OCI-LY3 (cell line): Measurements from ENCODE around the gene CEP85L.

Experiments
- H2AFZ ChIP-seq: fragments of 200-600, 300-600 bp; shearing (Covaris generic); 2 replicates; pipeline ENCODE4 v1.6.0; 2014; ENCODE audit warnings: antibody characterized with exemption, low read depth, low read length
- H3K27ac ChIP-seq: fragments of 200-600, 300-600 bp; sonication (generic); 2 replicates; pipeline ENCODE4 v1.5.1; 2014; ENCODE audit warnings: mild to moderate bottlenecking, low read length, moderate library complexity, mixed read lengths
- H3K27me3 ChIP-seq: fragments of 200-600, 300-600 bp; sonication (generic); 2 replicates; pipeline ENCODE4 v1.6.1; 2014; ENCODE audit warnings: low read depth, low read length, mixed read lengths
- H3K36me3 ChIP-seq: fragments of 200-600, 300-600 bp; sonication (generic); replicated peaks from 2 replicates; pipeline ENCODE3; 2014; ENCODE audit warnings: low read depth, low read length, mixed read lengths
- H3K4me1 ChIP-seq: fragments of 300-600, 200-600 bp; sonication (generic); 2 replicates; pipeline ENCODE4 v1.6.1; 2014; ENCODE audit warnings: low read length, mixed read lengths
- H3K4me2 ChIP-seq: fragments of 200-600, 300-600 bp; sonication (generic); 2 replicates; pipeline ENCODE4 v1.6.1; 2014; ENCODE audit warnings: low read length, mixed read lengths
- H3K4me3 ChIP-seq: fragments of 300-600, 200-600 bp; sonication (generic); 2 replicates; pipeline ENCODE4 v1.5.1; 2014; ENCODE audit warnings: antibody characterized with exemption, mild to moderate bottlenecking, low read length, moderate library complexity
- H3K79me2 ChIP-seq: fragments of 300-600, 200-600 bp; shearing (Covaris generic); 2 replicates; pipeline ENCODE4 v1.6.1; 2014; ENCODE audit warnings: mild to moderate bottlenecking, low read length, mixed read lengths
- H3K9ac ChIP-seq: fragments of 300-600, 200-600 bp; shearing (Covaris generic); 2 replicates; pipeline ENCODE4 v1.6.0; 2014; ENCODE audit warnings: mild to moderate bottlenecking, low read length, moderate library complexity
- H3K9me3 ChIP-seq: fragments of 200-600, 300-600 bp; shearing (Covaris generic); 2 replicates; pipeline ENCODE4 v1.6.1; 2014; ENCODE audit warnings: low read length, mixed read lengths; ENCODE audit not compliant: insufficient read depth
- H4K20me1 ChIP-seq: fragments of 200-600, 300-600 bp; sonication (generic); 2 replicates; pipeline ENCODE4 v1.6.1; 2016; ENCODE audit warnings: low read length, mixed read lengths; ENCODE audit not compliant: insufficient read depth
- CTCF ChIP-seq: fragments of 200-600, 300-600 bp; sonication (generic); IDR thresholded peaks from 2 replicates; pipeline ENCODE4 v1.5.1; 2014; ENCODE audit warnings: antibody characterized with exemption, low read length, low read depth
- EZH2phosphoT487 ChIP-seq: fragments of 200-600 bp; shearing (Covaris generic); IDR thresholded peaks from 2 replicates; pipeline ENCODE4 v1.6.1; 2018; ENCODE audit warnings: antibody characterized with exemption, mixed run types, low read depth

CEP85L gene

DNA sequence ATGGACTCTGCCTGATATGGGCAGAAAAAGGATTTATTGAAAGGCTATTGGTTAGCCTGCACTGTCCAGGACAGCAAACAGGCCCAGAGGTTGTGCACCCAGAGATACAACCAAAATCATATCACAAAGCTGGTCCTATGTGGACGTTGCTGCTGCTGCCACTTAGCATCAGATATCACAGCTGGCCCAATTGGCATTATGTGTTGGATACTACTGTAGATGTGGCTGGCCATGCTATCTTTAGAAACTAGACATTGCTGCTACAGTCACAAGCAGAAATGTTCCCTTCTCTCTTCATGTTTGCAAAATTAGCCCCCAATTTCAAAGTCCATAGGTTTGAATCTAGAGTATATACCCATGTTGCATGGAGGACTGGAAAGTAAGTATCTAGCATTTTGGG is 42.2 kb upstream of the CEP85L start:
- no peaks in the 10 kb centered on the region for H4K20me1 ChIP-seq
- no peak overlapping the region for H3K9ac ChIP-seq
- no peaks in the 10 kb centered on the region for H3K79me2 ChIP-seq
- no peaks in the 10 kb centered on the region for H3K4me1 ChIP-seq
- no peaks in the 10 kb centered on the region for H3K9me3 ChIP-seq
- no peaks in the 10 kb centered on the region for H3K36me3 ChIP-seq
- TF ChIP-seq CTCF (no peak), EZH2phosphoT487 (no peak)
- no peak overlapping the region for H3K27ac ChIP-seq
- no peaks in the 10 kb centered on the region for H3K27me3 ChIP-seq
- no peak overlapping the region for H3K4me3 ChIP-seq
- no peak overlapping the region for H3K4me2 ChIP-seq
- no peak overlapping the region for H2AFZ ChIP-seq

DNA sequence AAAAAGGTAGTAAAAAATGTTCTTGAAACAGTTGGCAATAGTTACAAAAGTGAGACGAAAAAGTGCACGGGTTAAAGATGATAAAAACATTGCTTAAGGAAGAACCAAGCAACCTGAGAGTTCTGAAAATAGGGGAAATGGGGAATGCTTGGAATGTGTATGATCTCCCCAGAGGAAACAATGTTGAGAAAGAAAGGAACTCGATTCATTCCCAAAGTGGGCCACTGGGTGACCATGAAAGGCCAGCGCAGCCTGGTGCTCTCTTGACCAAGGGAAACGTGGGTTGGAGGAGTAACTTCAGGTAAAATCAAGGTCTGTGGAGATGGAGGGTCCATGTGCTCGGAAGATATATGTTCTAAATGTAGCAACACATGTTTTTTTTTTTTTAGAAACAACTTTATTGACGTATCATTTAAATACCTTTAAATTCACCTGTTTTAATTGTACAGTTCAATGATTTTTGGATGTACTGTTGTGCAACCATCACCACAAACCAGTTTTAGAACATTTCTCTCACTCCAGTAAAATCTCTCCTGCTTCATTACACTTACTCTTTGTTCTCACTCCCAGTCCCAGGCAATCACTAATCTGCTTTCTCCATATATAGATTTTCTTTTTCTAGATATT is 34.5 kb upstream of the CEP85L start:
- Histone ChIP-seq H3K9ac (no peak overlapping the region), H3K27ac (no peak overlapping the region), H3K27me3 (no peaks in the 10 kb centered on the region), H2AFZ (no peak overlapping the region), H3K4me1 (no peaks in the 10 kb centered on the region), H3K4me2 (no peak overlapping the region), H3K79me2 (no peaks in the 10 kb centered on the region), H3K9me3 (no peaks in the 10 kb centered on the region), H3K36me3 (no peaks in the 10 kb centered on the region), H4K20me1 (no peaks in the 10 kb centered on the region), H3K4me3 (no peak overlapping the region)
- TF ChIP-seq EZH2phosphoT487 = no peak
- no peak for TF ChIP-seq CTCF

GRCh38 chr6:118683881-118684872 is 32.8 kb upstream of the CEP85L start:
- H3K27ac ChIP-seq = no peak overlapping the region
- H3K9me3 ChIP-seq = no peaks in the 10 kb centered on the region
- H3K4me3 ChIP-seq = no peak overlapping the region
- no peak overlapping the region for H3K9ac ChIP-seq
- H3K79me2 ChIP-seq = no peaks in the 10 kb centered on the region
- no peak for TF ChIP-seq CTCF
- no peak for TF ChIP-seq EZH2phosphoT487
- no peak overlapping the region for H3K4me2 ChIP-seq
- no peaks in the 10 kb centered on the region for H4K20me1 ChIP-seq
- no peak overlapping the region for H2AFZ ChIP-seq
- no peaks in the 10 kb centered on the region for H3K36me3 ChIP-seq
- no peaks in the 10 kb centered on the region for H3K4me1 ChIP-seq
- H3K27me3 ChIP-seq = no peaks in the 10 kb centered on the region

DNA sequence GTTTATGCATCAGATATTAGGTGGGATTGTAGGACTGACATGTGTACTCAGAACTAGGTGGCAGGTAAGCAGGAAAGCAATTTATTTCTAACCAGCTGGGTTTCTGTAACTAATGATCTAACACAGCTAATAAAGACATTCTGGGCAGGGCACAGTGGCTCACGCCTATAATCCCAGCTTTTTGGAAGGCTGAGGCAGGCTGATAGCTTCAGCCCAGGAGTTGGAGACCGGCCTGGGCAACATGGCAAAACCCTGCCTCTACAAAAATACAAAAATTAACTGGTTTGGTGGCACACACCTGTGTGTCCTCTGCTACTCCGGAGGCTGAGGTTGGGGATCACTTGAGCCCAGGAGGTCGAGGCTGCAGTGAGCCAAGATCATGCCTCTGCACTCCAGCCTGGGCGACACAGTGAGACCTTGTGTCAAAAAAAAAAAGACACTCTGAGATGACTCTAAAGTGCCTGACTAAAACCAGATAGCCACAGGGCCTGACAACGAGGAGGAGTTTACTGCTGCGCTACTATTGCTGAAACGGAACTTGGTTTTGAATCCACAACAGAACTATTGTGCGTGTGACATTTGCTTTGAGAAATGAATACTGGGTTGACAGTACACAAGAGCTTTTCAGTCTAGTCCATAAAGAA is 29.2 kb upstream of the CEP85L start:
- Histone ChIP-seq H3K36me3 (no peaks in the 10 kb centered on the region), H3K9ac (no peak overlapping the region), H3K9me3 (no peaks in the 10 kb centered on the region), H3K79me2 (no peaks in the 10 kb centered on the region), H3K27ac (no peak overlapping the region), H3K27me3 (no peaks in the 10 kb centered on the region), H3K4me2 (no peak overlapping the region), H2AFZ (no peak overlapping the region), H3K4me3 (no peak overlapping the region), H4K20me1 (no peaks in the 10 kb centered on the region), H3K4me1 (no peaks in the 10 kb centered on the region)
- no peak for TF ChIP-seq EZH2phosphoT487
- no peak for TF ChIP-seq CTCF
